ENCODE results near the gene ADAMTS18. TPM values are rescaled to one million over a fixed set of nuclear protein-coding genes. Genes with fewer than 3 reads are reported as not detected.
"Not testable (repeated sequence)": the region's sequence is repeated elsewhere in the genome, so short reads cannot be mapped to it uniquely, and the experiment has no call there.

Gene ADAMTS18, protein sequence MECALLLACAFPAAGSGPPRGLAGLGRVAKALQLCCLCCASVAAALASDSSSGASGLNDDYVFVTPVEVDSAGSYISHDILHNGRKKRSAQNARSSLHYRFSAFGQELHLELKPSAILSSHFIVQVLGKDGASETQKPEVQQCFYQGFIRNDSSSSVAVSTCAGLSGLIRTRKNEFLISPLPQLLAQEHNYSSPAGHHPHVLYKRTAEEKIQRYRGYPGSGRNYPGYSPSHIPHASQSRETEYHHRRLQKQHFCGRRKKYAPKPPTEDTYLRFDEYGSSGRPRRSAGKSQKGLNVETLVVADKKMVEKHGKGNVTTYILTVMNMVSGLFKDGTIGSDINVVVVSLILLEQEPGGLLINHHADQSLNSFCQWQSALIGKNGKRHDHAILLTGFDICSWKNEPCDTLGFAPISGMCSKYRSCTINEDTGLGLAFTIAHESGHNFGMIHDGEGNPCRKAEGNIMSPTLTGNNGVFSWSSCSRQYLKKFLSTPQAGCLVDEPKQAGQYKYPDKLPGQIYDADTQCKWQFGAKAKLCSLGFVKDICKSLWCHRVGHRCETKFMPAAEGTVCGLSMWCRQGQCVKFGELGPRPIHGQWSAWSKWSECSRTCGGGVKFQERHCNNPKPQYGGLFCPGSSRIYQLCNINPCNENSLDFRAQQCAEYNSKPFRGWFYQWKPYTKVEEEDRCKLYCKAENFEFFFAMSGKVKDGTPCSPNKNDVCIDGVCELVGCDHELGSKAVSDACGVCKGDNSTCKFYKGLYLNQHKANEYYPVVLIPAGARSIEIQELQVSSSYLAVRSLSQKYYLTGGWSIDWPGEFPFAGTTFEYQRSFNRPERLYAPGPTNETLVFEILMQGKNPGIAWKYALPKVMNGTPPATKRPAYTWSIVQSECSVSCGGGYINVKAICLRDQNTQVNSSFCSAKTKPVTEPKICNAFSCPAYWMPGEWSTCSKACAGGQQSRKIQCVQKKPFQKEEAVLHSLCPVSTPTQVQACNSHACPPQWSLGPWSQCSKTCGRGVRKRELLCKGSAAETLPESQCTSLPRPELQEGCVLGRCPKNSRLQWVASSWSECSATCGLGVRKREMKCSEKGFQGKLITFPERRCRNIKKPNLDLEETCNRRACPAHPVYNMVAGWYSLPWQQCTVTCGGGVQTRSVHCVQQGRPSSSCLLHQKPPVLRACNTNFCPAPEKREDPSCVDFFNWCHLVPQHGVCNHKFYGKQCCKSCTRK (N-terminal part only)
- not detected in 2 replicates for total RNA-seq (2014; rRNA removed; shearing (Covaris generic))
- not detected in 2 replicates for polyA plus RNA-seq (2015; cell fraction: cytosol; rRNA removed)
- 0.07 TPM in 1 of 2 replicates, not detected in the other for polyA plus RNA-seq (2015; cell fraction: nucleus; rRNA removed)

DNA sequence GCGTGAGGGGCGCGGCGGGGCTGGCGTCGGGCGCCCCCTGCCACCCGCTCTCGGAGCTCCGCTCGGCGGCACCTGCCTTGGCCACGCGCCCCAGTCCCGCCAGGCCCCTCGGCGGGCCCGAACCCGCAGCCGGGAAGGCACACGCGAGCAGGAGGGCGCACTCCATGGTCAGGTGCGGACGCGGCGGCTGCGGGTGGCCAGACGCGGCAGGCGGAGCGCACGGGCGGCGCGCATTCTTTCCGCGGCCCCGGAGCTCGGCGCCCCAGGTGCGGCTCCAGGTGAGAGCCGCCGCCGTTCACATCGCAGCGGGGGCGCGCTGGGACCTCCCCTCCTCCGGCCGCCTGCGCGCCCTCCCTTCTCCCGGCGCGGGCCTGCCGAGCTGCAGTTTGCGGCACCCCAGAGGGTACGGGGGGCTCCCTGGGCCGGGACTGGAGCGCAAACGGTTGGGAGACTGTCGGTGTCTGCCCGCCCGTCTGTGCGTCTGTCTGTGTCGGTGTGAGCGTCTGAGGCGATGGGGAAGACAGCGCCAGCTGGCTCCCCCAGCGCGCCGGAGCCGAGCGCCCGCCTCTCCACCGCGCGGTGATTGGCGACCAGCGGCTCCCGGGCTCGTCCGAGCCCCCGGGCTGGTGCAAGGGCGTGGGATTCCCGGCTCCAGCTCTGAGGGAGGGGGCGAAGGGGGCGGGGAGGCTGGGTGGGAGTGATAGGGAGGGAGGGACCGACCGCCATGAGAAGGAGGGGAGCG lies at the start of gene ADAMTS18:
TSS of gene ADAMTS18 (minus strand) at position 505 of the 742 bp plus-strand sequence. CDS start at position 166, 339 bp downstream.
- in situ Hi-C loops (cut with HindIII; ENCODE audit: low pct_unique_long_range_greater_than_20kb, low sequenced_read_pairs) = no loop called here
- DNase-seq (ENCODE audit: low read depth, low spot score) = no peak

DNA sequence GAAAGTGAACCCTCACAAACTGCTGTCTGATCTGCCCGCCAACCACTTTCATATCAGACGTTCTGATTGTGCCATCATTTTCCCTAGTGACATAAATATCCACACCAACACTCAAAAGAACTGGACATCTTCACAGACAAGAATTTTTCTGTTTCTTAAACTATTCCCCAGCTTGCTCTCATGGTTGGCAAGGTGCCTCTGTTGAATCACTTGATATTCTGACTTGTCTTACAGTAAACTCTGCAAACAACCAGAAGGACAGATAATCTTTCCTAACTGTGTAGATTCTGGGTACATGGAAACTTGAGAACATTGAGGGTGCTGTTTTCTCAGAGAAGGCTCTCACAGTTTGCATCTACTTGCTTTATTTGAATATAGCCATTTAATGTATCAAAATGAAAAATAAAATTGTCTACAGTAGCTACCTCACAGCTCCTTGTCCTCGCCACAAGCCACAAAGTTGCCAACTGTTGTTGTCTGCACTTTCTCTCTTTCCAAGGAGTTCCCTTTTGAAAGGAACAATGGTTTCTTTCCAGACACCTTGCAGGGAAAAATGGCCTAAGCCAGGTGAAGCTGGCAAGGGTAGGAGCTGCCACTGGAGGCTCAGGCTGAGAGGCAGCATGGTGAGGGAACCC lies 46.0 kb upstream of the ADAMTS18 start:
- no peak for DNase-seq (ENCODE audit: low read depth, low spot score)
- in situ Hi-C loops (cut with HindIII; ENCODE audit: low pct_unique_long_range_greater_than_20kb, low sequenced_read_pairs) = no loop called here

DNA sequence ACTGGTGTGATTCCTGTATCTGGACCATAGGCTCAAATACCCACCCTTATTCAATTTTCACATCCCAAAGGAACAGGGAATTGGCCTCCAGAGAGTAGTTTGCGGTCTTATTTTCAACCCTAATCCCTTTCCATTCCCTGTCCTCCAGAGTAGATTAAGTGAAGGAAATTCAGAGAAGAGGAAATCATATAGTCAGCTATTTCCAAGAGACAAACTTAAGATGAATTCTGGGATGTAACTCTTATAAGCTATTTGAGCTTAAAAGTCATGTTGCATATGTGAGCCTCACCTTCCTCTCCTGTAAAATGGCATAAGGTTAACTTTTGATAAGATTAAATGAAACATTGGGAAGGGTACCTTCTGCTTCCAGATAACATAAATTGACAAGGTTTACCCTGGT lies 37.4 kb upstream of the ADAMTS18 start:
- in situ Hi-C loops (cut with HindIII; ENCODE audit: low pct_unique_long_range_greater_than_20kb, low sequenced_read_pairs) = no loop called here
- DNase-seq (ENCODE audit: low read depth, low spot score) = no peak

DNA sequence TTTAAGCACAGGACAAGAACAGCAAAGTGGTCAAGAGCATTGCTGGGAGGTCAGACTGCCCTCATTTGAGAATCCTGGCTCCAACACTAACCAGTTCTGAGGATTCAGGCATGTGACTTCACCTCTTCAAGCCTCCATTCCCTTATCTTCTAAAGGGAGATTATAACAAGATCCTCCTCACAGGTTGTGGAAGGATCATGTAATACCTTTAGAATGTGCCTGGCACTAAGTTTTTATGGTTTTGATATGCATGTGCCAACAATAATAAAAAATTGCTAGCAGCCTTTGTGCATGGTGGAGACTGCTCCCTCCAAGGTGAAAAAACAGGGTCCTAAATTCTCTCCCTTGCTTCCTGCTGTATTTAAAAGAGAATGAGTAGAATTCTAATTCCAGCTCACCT lies 36.0 kb upstream of the ADAMTS18 start:
- in situ Hi-C loops (cut with HindIII; ENCODE audit: low pct_unique_long_range_greater_than_20kb, low sequenced_read_pairs) = no loop called here
- DNase-seq (ENCODE audit: low read depth, low spot score) = no peak

DNA sequence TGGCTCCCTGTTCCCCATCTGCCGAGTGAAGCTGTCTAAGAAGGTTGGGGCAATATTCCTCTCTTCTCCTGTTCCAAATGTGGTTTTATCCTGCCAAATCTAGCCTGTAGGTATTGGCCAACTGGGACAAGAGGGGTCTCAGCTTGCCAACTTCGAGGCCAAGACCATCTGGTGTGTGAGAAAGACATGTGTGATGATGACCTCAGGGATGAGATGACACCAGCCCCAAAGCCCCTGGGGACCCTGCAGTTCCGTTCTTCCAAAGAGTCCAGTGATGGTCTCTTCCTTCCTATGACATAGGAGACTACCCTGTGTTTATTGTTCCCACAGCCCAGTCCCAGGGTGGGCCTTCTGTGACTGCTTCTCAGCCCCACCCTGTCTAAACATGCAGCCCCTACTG lies 34.8 kb upstream of the ADAMTS18 start:
- in situ Hi-C loops (cut with HindIII; ENCODE audit: low pct_unique_long_range_greater_than_20kb, low sequenced_read_pairs) = no loop called here
- DNase-seq (ENCODE audit: low read depth, low spot score) = no peak

DNA sequence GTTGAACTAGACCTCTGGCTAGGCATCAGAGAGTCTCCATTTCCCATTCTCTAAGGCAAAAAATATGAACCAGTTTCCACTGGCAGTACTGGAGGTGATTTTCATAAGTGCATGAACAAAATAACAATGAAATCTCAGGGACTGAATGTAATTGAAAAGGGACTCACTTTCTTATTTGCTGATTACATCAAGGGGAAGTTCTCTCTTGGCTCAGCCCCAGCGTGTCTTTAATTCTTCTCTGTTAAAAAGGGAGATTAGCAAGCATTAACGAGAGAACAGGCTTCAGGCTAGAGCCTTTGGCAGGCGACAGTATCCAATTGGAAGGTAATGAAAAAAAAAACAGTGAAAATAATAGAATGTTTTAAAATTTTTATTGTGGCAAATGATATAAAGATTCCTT lies 34.0 kb upstream of the ADAMTS18 start:
- DNase-seq (ENCODE audit: low read depth, low spot score) = no peak
- in situ Hi-C loops (cut with HindIII; ENCODE audit: low pct_unique_long_range_greater_than_20kb, low sequenced_read_pairs) = no loop called here

DNA sequence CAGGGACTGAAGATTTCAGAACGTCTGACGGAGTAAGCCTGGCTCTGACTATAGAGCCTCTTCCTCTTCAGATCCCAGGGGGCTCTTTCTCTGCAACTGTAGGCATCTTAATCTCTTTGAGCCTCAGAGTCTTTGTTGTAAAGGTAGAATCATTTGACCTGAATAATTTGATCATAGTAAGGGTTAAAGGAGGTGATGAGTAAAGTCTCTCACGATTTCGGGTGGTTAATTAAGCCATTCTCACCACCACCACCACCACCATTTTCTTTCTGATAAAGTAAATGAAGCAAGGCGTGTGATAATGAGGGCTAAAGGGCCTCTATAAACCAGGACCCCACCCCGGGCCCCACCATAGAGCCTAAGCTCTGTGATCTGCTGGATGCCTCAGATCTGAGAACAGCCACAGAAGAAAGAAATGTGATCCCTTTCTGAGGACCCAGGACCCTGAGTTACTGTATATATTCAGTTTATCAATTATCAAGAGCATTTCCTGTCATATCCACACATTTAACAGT lies 33.0 kb upstream of the ADAMTS18 start:
- in situ Hi-C loops (cut with HindIII; ENCODE audit: low pct_unique_long_range_greater_than_20kb, low sequenced_read_pairs) = no loop called here

DNA sequence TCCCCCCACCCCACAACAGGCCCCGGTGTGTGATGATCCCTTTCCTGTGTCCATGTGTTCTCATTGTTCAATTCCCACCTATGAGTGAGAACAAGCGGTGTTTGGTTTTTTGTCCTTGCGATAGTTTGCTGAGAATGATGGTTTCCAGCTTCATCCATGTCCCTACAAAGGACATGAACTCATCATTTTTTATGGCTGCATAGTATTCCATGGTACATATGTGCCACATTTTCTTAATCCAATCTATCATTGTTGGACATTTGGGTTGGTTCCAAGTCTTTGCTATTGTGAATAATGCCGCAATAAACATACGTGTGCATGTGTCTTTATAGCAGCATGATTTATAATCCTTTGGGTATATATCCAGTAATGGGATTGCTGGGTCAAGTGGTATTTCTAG lies 28.8 kb upstream of the ADAMTS18 start:
- DNase-seq (ENCODE audit: low read depth, low spot score); in situ Hi-C loops (cut with HindIII; ENCODE audit: low pct_unique_long_range_greater_than_20kb, low sequenced_read_pairs): not testable (repeated sequence)

More for the DNA sequence above, 33.0 kb upstream of the ADAMTS18 start:
- DNase-seq (ENCODE audit: low read depth, low spot score) = no peak

DNA sequence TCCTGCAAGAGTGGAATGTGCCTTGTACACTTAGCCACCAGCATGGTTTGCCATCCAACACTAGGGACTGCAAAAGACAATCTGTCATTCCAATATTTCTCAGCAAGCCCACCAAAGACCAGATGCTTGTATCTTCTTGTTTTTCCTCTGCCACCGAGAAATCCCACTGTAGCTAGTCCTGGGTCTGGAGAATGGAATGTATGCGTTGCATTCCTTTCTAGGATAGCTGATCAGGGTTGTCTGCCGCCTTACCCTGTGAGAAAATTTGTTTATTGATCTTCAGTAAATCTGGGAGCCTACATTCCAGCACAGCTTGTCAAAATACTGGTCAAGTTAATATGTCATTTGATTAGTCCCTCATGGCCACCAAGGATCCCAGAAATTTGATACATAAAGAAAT lies 28.1 kb upstream of the ADAMTS18 start:
- in situ Hi-C loops (cut with HindIII; ENCODE audit: low pct_unique_long_range_greater_than_20kb, low sequenced_read_pairs) = no loop called here
- DNase-seq (ENCODE audit: low read depth, low spot score) = no peak

DNA sequence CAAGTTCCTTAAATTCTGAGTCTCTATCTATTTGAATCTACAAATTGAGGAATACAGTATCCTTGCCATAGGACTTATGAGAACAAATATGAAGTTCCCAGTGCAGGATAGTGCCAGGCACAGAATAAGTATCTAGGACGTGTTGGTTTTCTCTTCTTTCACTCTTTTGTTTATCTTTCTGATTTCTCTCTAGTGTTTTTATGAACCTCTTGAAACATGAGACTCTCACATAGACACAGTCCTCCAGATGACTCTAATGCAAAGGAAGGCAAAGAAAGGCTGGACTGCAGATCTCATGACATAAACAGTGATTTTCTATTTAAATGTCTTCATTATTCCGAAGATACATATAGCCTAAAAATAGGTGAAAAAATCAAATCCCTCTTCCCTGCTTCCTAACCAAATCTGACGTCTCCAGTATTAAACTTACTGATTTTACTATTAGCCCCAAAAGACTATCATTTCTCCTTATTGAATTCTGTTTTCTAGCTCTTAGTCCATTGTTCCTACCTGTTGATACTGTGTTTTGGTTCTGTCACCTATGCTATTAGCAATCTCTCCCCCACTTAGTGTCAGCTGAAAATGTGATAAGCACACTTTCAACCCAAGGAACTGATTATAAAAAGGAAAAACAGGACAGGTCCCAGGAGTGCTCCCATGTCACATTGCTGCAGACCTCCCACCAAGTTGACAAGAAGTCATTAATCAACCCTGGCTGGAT lies 24.9 kb upstream of the ADAMTS18 start:
- in situ Hi-C loops (cut with HindIII; ENCODE audit: low pct_unique_long_range_greater_than_20kb, low sequenced_read_pairs) = loop anchor here (10.0 kb wide), 1 partner anchor 45 kb away; no protein-coding TSS in a partner anchor
- DNase-seq (ENCODE audit: low read depth, low spot score) = no peak

DNA sequence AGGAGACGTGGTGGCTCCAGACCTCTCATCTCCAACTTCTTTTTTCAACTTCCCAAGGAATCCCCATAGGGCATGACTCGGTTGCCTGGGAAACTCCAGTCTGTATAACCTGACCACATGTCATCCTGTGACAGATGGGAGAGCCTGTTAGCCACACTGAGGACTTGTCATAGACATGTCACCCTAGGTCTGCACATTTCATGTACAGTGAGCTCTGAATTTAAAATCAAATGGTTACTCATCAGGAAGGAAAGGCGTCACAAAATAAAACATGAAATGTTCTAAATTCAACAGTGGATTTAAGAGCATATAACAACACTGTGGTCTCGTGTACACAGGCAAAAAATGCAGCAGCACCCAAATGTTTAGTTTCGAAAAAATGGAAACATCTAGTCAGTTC lies 22.2 kb upstream of the ADAMTS18 start:
- DNase-seq (ENCODE audit: low read depth, low spot score) = no peak
- in situ Hi-C loops (cut with HindIII; ENCODE audit: low pct_unique_long_range_greater_than_20kb, low sequenced_read_pairs) = loop anchor here (10.0 kb wide), 1 partner anchor 48 kb away; no protein-coding TSS in a partner anchor

DNA sequence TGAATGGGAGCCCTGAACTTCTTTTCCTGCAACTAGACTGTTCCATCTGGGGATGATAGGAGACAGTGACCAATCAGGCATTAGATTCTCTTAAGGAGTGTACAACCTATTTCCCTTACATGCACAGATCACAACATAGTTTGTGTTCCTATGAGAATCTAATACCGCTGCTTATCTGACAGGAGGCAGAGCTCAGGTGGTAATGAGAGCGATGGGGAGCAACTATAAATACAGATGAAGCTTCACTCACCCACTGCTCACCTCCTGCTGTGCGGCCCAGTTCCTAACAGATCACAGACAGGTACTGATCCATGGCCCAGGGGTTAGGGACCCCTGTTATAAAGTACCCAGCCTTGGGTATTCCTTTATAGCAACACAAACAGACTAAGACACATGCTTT lies 17.4 kb upstream of the ADAMTS18 start:
- no peak for DNase-seq (ENCODE audit: low read depth, low spot score)
- in situ Hi-C loops (cut with HindIII; ENCODE audit: low pct_unique_long_range_greater_than_20kb, low sequenced_read_pairs) = loop anchor here (10.0 kb wide), 1 partner anchor 53 kb away; no protein-coding TSS in a partner anchor

DNA sequence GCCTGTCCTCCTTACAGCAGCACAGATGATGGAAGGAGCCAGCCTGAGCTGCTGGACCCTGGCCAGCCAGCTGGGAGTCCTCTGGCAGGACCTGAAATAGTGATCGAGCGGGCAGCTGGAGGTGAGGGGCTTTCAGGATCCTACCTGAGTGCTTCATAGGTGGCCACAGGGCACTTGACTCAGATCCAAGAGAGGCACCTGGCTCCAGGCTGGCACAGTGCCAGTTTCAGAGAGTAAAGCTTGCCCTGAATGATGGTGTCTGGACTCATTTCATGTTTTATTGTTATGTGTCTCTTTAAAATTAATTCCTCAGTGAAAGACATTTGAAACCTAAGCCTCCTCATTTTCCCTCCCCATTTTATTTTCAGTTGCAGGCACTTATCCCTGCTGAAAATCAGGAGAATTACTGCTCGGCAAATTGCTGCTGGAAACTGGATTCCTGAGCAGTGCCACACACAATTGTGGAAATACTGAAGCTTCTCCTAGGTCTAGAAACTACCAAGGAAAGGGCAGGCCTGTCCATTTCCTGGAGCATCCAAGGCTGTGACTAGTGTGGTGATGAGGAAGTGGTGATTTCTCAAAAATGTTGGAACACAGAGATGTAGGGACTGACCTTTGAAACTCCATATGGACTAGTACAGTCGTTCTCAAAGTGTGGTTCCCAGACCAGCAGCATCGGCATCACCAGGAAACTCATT lies 16.1 kb upstream of the ADAMTS18 start:
- in situ Hi-C loops (cut with HindIII; ENCODE audit: low pct_unique_long_range_greater_than_20kb, low sequenced_read_pairs) = loop anchor here (10.0 kb wide), 1 partner anchor 54 kb away; no protein-coding TSS in a partner anchor

DNA sequence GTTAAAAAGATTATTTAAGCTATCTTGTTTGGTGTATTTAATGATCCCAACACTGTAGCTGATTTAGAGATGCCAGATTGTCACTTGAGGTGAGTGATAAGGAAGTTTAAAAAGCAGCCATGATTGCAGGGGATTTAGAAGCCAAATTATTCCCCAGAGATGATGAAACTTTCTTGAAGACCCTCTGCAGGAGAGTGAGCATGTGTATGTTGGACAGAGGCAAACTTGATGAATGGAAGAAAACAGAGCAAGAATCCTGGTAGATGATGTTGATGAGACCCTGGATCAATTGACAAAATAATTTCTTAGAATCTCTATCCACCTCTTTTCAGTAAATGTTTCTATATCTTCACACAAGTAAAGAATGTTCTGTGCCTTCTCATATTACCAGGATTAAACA lies 14.4 kb upstream of the ADAMTS18 start:
- no peak for DNase-seq (ENCODE audit: low read depth, low spot score)
- in situ Hi-C loops (cut with HindIII; ENCODE audit: low pct_unique_long_range_greater_than_20kb, low sequenced_read_pairs) = no loop called here

More for the DNA sequence above, 16.1 kb upstream of the ADAMTS18 start:
- no peak for DNase-seq (ENCODE audit: low read depth, low spot score)

DNA sequence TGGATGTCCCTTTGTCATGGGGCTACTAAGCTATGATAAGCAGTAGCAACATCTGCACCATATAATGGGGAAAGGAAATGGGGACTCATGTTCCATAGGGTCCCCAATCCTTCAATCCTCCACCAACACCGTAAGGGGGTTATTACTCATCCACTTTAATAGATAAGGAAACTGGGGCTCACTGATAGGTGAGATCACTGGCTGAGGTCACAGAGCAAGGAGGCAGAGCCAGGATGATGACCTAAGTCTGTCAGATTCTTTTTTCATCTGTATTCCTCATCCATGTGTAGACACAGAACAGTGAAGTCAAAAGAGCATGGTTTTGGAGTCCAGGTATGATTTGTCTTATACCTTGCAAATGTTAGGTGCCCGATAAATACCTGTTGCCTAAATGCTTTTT lies 10.5 kb upstream of the ADAMTS18 start:
- DNase-seq (ENCODE audit: low read depth, low spot score) = no peak
- in situ Hi-C loops (cut with HindIII; ENCODE audit: low pct_unique_long_range_greater_than_20kb, low sequenced_read_pairs) = no loop called here
